Measurements from ENCODE around the gene PRAME. TPM values are rescaled to one million over a fixed set of nuclear protein-coding genes. Genes with fewer than 3 reads are reported as not detected.

PRAME gene
- total and polyA plus RNA-seq, 2 of the 13 experiments (the other 11 are each of a cell fraction or from before 2014, with no cell fraction given): 0.11 to 0.83 TPM

- TF ChIP-seq POLR2AphosphoS5 (IDR thresholded peaks at IDR 0.05; ENCODE audit: low read depth, low read length): peak; percentile 52; the same call in 1 of the 2 replicates
- peak; percentile 32; the same call in 1 of the 2 replicates for TF ChIP-seq ZNF331 (CRISPR knock-in tag; IDR thresholded peaks at IDR 0.05)
- TF ChIP-seq ZNF367 (CRISPR knock-in tag; IDR thresholded peaks at IDR 0.05; ENCODE audit: borderline replicate concordance): no peak
- no peak for TF ChIP-seq ZBTB42 (CRISPR knock-in tag; IDR thresholded peaks at IDR 0.05)
- peak; percentile 94 for TF ChIP-seq SNAPC2 (CRISPR knock-in tag; IDR thresholded peaks at IDR 0.05)
- TF ChIP-seq TERF1 (CRISPR knock-in tag; IDR thresholded peaks at IDR 0.05): no peak
- no peak for TF ChIP-seq BCLAF1 (IDR thresholded peaks at IDR 0.05)
- no peak for TF ChIP-seq IRX3 (CRISPR knock-in tag; IDR thresholded peaks at IDR 0.05; ENCODE audit: borderline replicate concordance, low read depth)
- TF ChIP-seq SMARCE1 (IDR thresholded peaks at IDR 0.05; ENCODE audit: borderline replicate concordance): no peak
- TF ChIP-seq ZBTB38 (CRISPR knock-in tag; IDR thresholded peaks at IDR 0.05): no peak
- no peak for TF ChIP-seq ZFP37 (CRISPR knock-in tag; IDR thresholded peaks at IDR 0.05; ENCODE audit: borderline replicate concordance)
- no peak for TF ChIP-seq ATF6 (CRISPR knock-in tag; conservative IDR thresholded peaks at IDR 0.05)
- 0 out of 2 replicates have a peak, but pooled peaks have one; percentile 32 for TF ChIP-seq ZNF276 (CRISPR knock-in tag; IDR thresholded peaks at IDR 0.05; ENCODE audit: low read depth)
- no peak for TF ChIP-seq ZNF570 (CRISPR knock-in tag; IDR thresholded peaks at IDR 0.05; ENCODE audit: borderline replicate concordance)
- TF ChIP-seq MLX (CRISPR knock-in tag; IDR thresholded peaks at IDR 0.05): 0 out of 2 replicates have a peak, but pooled peaks have one; percentile 52
- no peak for TF ChIP-seq FOXM1 (CRISPR knock-in tag; IDR thresholded peaks at IDR 0.05)
- TF ChIP-seq ZNF775 (CRISPR knock-in tag; IDR thresholded peaks at IDR 0.05; ENCODE audit: borderline replicate concordance): no peak
- no peak for TF ChIP-seq NFIB (CRISPR knock-in tag; IDR thresholded peaks at IDR 0.05; ENCODE audit: borderline replicate concordance)
- TF ChIP-seq ZC3H4 (CRISPR knock-in tag; IDR thresholded peaks at IDR 0.05; ENCODE audit: borderline replicate concordance): no peak
- no peak for TF ChIP-seq TCF7L2 (IDR thresholded peaks at IDR 0.05; ENCODE audit: low read depth, low read length)
- no peak for TF ChIP-seq ZSCAN30 (CRISPR knock-in tag; IDR thresholded peaks at IDR 0.05)
Measured at GRCh38 chr22:22508274-22509176, 50.5 kb downstream of the PRAME start, which contains the start of gene ZNF280B (continued).

Measured in HepG2 (cell line).